Trophoblast cell (in vitro differentiated cells and primary cell): ENCODE results near the gene DAAM1.

ENCODE experiments used
- DNase-seq, 2 donors: peaks; one replicate each; pipeline ENCODE4 v3.0.0-alpha.2; 2016
- H2AFZ ChIP-seq: 2 replicates; pipeline ENCODE4 v1.6.1; 2013; ENCODE audit warnings: low read length, moderate library complexity, mild to moderate bottlenecking; ENCODE audit not compliant: insufficient read depth, poor library complexity
- H2AK5ac ChIP-seq: 2 replicates; pipeline ENCODE4 v1.6.1; 2013; ENCODE audit warnings: mild to moderate bottlenecking, low read length
- H2BK120ac ChIP-seq: 2 replicates; pipeline ENCODE4 v1.6.1; 2013; ENCODE audit warnings: low read length, mild to moderate bottlenecking, moderate library complexity; ENCODE audit not compliant: insufficient read depth, poor library complexity
- H2BK12ac ChIP-seq: 2 replicates; pipeline ENCODE4 v1.6.1; 2013; ENCODE audit warnings: mild to moderate bottlenecking, low read length, moderate library complexity
- H2BK5ac ChIP-seq: 2 replicates; pipeline ENCODE4 v1.6.1; 2013; ENCODE audit warnings: low read length, low read depth, moderate library complexity, mild to moderate bottlenecking; ENCODE audit not compliant: poor library complexity
- H3K14ac ChIP-seq: 2 replicates; pipeline ENCODE4 v1.6.1; 2013; ENCODE audit warnings: mild to moderate bottlenecking, low read length
- H3K18ac ChIP-seq: 2 replicates; pipeline ENCODE4 v1.6.1; 2013; ENCODE audit warnings: mild to moderate bottlenecking, low read length
- H3K23ac ChIP-seq: 2 replicates; pipeline ENCODE4 v1.6.1; 2013; ENCODE audit warnings: low read length
- H3K27ac ChIP-seq: 2 replicates; pipeline ENCODE4 v1.5.1; 2013; ENCODE audit warnings: low read depth, mild to moderate bottlenecking, inconsistent platforms, low read length, moderate library complexity
- H3K27me3 ChIP-seq: 2 replicates; pipeline ENCODE4 v1.6.1; 2013; ENCODE audit warnings: inconsistent platforms, mild to moderate bottlenecking, low read length, moderate library complexity; ENCODE audit not compliant: insufficient read depth
- H3K36me3 ChIP-seq, 2 experiments: 1 replicate in 1 of 2; 2 replicates in 1 of 2; pipeline ENCODE4 v1.6.1; 2013; ENCODE audit warnings: low read length in 2 of 2, mild to moderate bottlenecking in 2 of 2, moderate library complexity in 1 of 2; ENCODE audit not compliant: insufficient read depth in 2 of 2, control insufficient read depth in 1 of 2
- H3K4ac ChIP-seq: 2 replicates; pipeline ENCODE4 v1.6.1; 2013; ENCODE audit warnings: low read depth, mild to moderate bottlenecking, low read length, moderate library complexity
- H3K4me1 ChIP-seq, 2 experiments: 1 replicate in 1 of 2; 2 replicates in 1 of 2; pipeline ENCODE4 v1.6.1; 2013; ENCODE audit warnings: low read length in 2 of 2, mild to moderate bottlenecking in 2 of 2, moderate library complexity in 1 of 2; ENCODE audit not compliant: insufficient read depth in 2 of 2, control insufficient read depth in 1 of 2
- H3K4me2 ChIP-seq: 2 replicates; pipeline ENCODE4 v1.6.1; 2013; ENCODE audit warnings: inconsistent platforms, mild to moderate bottlenecking, low read length, moderate library complexity
- H3K4me3 ChIP-seq: 2 replicates; pipeline ENCODE4 v1.5.1; 2013; ENCODE audit warnings: mild to moderate bottlenecking, low read depth, low read length, inconsistent platforms
- H3K79me1 ChIP-seq: one replicate; pipeline ENCODE4 v1.6.1; 2013; ENCODE audit warnings: low read length
- H3K79me2 ChIP-seq: 2 replicates; pipeline ENCODE4 v1.6.1; 2013; ENCODE audit warnings: low read length, mild to moderate bottlenecking; ENCODE audit not compliant: control insufficient read depth, insufficient read depth, poor library complexity
- H3K9ac ChIP-seq: 2 replicates; pipeline ENCODE4 v1.6.1; 2013; ENCODE audit warnings: mild to moderate bottlenecking, low read length
- H3K9me3 ChIP-seq: 2 replicates; pipeline ENCODE4 v1.6.1; 2013; ENCODE audit warnings: low read depth, mild to moderate bottlenecking, control low read depth, inconsistent platforms, low read length; ENCODE audit not compliant: insufficient read depth
- H4K12ac ChIP-seq: 2 replicates; pipeline ENCODE4 v1.6.1; 2013; ENCODE audit warnings: low read depth, mild to moderate bottlenecking, low read length, moderate library complexity
- H4K8ac ChIP-seq: 2 replicates; pipeline ENCODE4 v1.6.1; 2013; ENCODE audit warnings: low read depth, mild to moderate bottlenecking, low read length, moderate library complexity
- H4K91ac ChIP-seq: one replicate; pipeline ENCODE4 v1.6.1; 2013; ENCODE audit warnings: low read depth, mild to moderate bottlenecking, low read length, moderate library complexity
- WGBS: extraction: QIAGEN DNeasy Blood & Tissue Kit; methylation state at CpG from one replicate; pipeline ENCODE4 v1.1.7; 2013; ENCODE audit warnings: missing lambda C conversion rate; ENCODE audit not compliant: insufficient read length, insufficient coverage; ENCODE audit errors: extremely low coverage; 5-methylcytosine and 5-hydroxymethylcytosine counted together

DAAM1 gene

DNA sequence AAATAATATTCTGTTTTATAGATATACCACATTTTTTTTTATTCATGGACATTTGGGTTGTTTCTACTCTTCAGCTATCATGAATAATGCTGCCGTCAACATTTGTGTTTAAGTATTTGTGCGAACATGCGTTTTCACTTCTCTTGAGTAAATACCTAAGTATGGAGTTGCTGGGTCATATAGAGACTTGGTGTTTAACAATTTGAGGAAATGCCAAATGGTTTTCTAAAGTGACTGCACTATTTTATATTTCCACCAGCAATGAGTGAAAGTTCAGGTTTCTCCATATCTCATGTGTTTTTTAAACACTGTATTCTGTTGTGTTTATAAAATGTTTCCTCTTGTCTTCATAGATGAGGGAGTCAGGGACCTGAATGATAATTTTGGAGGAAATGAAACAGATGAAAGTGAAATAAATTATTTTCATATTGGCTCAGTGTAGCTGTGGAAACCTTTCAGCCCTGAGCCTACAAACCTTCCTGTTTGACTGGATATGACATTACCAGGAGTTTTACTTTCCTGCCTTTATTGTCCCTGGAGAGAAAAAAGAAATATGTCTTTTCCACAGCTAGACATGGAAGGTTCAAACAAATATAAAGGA lies 26.3 kb downstream of the DAAM1 start:
- Histone ChIP-seq H3K4me2 (no peak overlapping the region), H2BK12ac (no peak overlapping the region)
- WGBS = no CpG with 5 or more reads among the region's 3 CpGs

DNA sequence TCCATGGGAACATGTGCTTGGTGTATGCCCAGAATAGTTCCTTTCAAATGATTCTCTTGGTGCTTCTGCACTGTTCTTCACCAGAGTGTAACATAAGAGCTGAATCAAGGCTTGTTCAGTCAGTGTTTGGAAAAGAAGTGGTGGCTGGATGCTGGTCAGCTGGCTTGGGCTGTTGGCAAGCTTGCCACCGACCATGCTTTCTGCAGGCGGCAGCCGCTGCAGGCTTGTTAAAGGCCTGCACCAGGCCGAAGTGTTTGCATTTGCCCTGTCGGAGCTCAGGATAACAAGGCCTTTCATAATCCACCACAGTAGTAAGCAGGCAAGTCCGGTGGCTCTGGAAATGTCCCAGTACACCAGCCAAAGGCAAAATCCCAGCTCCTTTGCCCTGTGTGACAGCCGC lies 26.9 kb downstream of the DAAM1 start:
- Histone ChIP-seq H3K79me2 (peaks cover 2% of the 10 kb centered on the region), H4K12ac (no peak overlapping the region), H3K4me3 (no peak overlapping the region), H2AFZ (no peak overlapping the region), H4K91ac (no peak overlapping the region), H3K27me3 (no peaks in the 10 kb centered on the region), H3K4ac (no peak overlapping the region), H2BK120ac (no peak overlapping the region), H3K18ac (no peak overlapping the region), H2BK5ac (no peak overlapping the region), H2AK5ac (no peak overlapping the region), H3K4me2 (no peak overlapping the region), H4K8ac (no peak overlapping the region), H3K14ac (no peak overlapping the region), H3K4me1 (peaks cover 4 to 9% of the 10 kb centered on the region in 2 experiments), H3K23ac (no peak overlapping the region), H3K9ac (no peak overlapping the region), H3K9me3 (no peaks in the 10 kb centered on the region), H3K27ac (no peak overlapping the region), H3K79me1 (peaks cover 1% of the 10 kb centered on the region), H2BK12ac (no peak overlapping the region), H3K36me3 (no peaks in the 10 kb centered on the region)
- WGBS = no CpG with 5 or more reads among the region's 7 CpGs
- peak; percentile 1 to 30 for DNase-seq

More for the DNA sequence above, 26.3 kb downstream of the DAAM1 start:
- H3K79me1 ChIP-seq = peaks cover 1% of the 10 kb centered on the region
- H3K4me1 ChIP-seq = peaks cover 4 to 9% of the 10 kb centered on the region in 2 experiments
- no peak overlapping the region for H3K14ac ChIP-seq
- no peak overlapping the region for H4K12ac ChIP-seq
- H3K4ac ChIP-seq = no peak overlapping the region
- H4K8ac ChIP-seq = no peak overlapping the region
- no peaks in the 10 kb centered on the region for H3K36me3 ChIP-seq
- H3K9ac ChIP-seq = no peak overlapping the region
- H3K27ac ChIP-seq = no peak overlapping the region
- no peak overlapping the region for H2AFZ ChIP-seq
- H4K91ac ChIP-seq = no peak overlapping the region
- no peak overlapping the region for H3K18ac ChIP-seq
- peaks cover 2% of the 10 kb centered on the region for H3K79me2 ChIP-seq
- H2BK5ac ChIP-seq = no peak overlapping the region
- no peaks in the 10 kb centered on the region for H3K9me3 ChIP-seq
- H3K4me3 ChIP-seq = no peak overlapping the region
- H3K23ac ChIP-seq = no peak overlapping the region
- H2AK5ac ChIP-seq = no peak overlapping the region
- no peak overlapping the region for H2BK120ac ChIP-seq
- no peak for DNase-seq
- no peaks in the 10 kb centered on the region for H3K27me3 ChIP-seq

DNA sequence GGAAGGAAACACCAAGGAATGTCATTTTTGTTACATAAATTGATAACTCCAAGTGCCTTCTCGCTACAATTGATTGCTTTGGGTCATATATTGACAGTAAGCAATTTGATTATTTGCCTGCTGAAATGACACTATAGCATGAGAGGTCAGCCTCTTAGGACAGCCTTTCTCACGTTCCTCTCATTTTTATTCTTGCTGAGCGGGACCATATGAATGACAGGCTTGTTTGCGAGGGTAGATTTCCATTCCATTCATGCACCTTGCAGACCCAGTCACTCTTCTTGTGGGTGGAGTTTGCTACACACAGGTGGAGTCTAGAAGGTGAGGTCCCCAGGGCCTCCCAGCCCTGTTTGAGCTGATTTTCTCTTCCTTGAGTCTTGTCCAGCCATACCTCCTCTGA lies 27.3 kb downstream of the DAAM1 start:
- peaks cover 1% of the 10 kb centered on the region for H3K79me1 ChIP-seq
- no peak overlapping the region for H3K4me2 ChIP-seq
- WGBS = no CpG with 5 or more reads among the region's 4 CpGs
- H2BK12ac ChIP-seq = no peak overlapping the region
- H2BK5ac ChIP-seq = no peak overlapping the region
- H3K14ac ChIP-seq = no peak overlapping the region
- H4K8ac ChIP-seq = no peak overlapping the region
- peaks cover 4 to 9% of the 10 kb centered on the region in 2 experiments for H3K4me1 ChIP-seq
- no peaks in the 10 kb centered on the region for H3K27me3 ChIP-seq
- H3K36me3 ChIP-seq = no peaks in the 10 kb centered on the region
- H2BK120ac ChIP-seq = no peak overlapping the region
- no peak overlapping the region for H3K18ac ChIP-seq
- peak; percentile 44 to 74 for DNase-seq
- no peak overlapping the region for H4K91ac ChIP-seq
- H3K23ac ChIP-seq = no peak overlapping the region
- H3K79me2 ChIP-seq = peaks cover 2% of the 10 kb centered on the region
- H3K9ac ChIP-seq = no peak overlapping the region
- H3K4ac ChIP-seq = no peak overlapping the region
- H2AK5ac ChIP-seq = no peak overlapping the region
- H3K27ac ChIP-seq = no peak overlapping the region
- no peak overlapping the region for H4K12ac ChIP-seq
- no peaks in the 10 kb centered on the region for H3K9me3 ChIP-seq
- no peak overlapping the region for H2AFZ ChIP-seq
- H3K4me3 ChIP-seq = no peak overlapping the region

DNA sequence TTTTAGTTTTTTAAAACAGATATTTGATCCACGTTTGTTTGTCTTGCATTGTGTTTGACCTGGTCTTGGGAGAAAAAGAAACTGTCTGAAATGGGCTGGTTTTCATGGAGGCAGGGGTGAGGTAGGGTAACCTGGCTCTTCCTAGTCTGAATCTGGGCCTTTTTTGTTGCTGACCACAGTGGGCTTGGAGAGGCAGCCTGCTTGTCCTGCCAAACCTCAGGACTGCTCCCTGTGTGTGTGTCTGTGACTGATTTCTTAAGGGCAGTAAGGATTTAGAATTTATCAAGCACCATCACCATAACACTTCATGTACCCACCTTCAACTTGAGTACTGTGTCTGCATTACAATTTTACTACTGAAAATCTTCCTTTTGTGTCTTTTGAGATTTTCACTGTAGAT lies 28.5 kb downstream of the DAAM1 start:
- Histone ChIP-seq H3K79me1 (peaks cover 1% of the 10 kb centered on the region), H2AFZ (no peak overlapping the region), H3K27me3 (no peaks in the 10 kb centered on the region), H3K4ac (no peak overlapping the region), H3K79me2 (peaks cover 2% of the 10 kb centered on the region), H3K27ac (no peak overlapping the region), H3K9me3 (no peaks in the 10 kb centered on the region), H4K8ac (no peak overlapping the region), H3K4me1 (peaks cover 4 to 12% of the 10 kb centered on the region in 2 experiments), H2BK120ac (peak overlapping the region; percentile 5), H2BK12ac (no peak overlapping the region), H2AK5ac (no peak overlapping the region), H3K36me3 (no peaks in the 10 kb centered on the region), H3K4me3 (no peak overlapping the region), H2BK5ac (no peak overlapping the region), H3K23ac (peak overlapping the region; percentile 85), H3K14ac (no peak overlapping the region), H3K9ac (no peak overlapping the region), H3K18ac (peak overlapping the region; percentile 46), H3K4me2 (no peak overlapping the region), H4K91ac (no peak overlapping the region), H4K12ac (no peak overlapping the region)
- WGBS = no CpG with 5 or more reads among the region's 1 CpG
- no peak for DNase-seq
